HG03108 (cell line): Measurements from ENCODE around the gene PGGHG.

ENCODE experiments used
- ATAC-seq: cut with Tn5 transposase; IDR thresholded peaks from one replicate; pipeline ENCODE4 v1.9.1; 2021; ENCODE audit warnings: moderate library complexity; ENCODE audit not compliant: unreplicated experiment

PGGHG gene

GRCh38 chr11:288478-289397 lies at the start of gene PGGHG:
TSS of gene PGGHG (plus strand) at chr11:289126. CDS start at chr11:289817, 691 bp downstream.
- ATAC-seq: peak; percentile 56

- ATAC-seq: no peak
Measured at GRCh38 chr11:240315-240714, 48.6 kb upstream of the PGGHG start.

- no peak for ATAC-seq
Measured at GRCh38 chr11:241634-242033, 47.3 kb upstream of the PGGHG start.

- ATAC-seq: no peak
Measured at GRCh38 chr11:244376-244775, 44.5 kb upstream of the PGGHG start.

- ATAC-seq: no peak
Measured at GRCh38 chr11:249062-249461, 39.9 kb upstream of the PGGHG start.

- no peak for ATAC-seq
Measured at GRCh38 chr11:250274-250673, 38.7 kb upstream of the PGGHG start.

- ATAC-seq: peak; percentile 50
Measured at GRCh38 chr11:250740-251299, 38.1 kb upstream of the PGGHG start.

GRCh38 chr11:251550-251949 lies 37.4 kb upstream of the PGGHG start:
- ATAC-seq: no peak

- no peak for ATAC-seq
Measured at GRCh38 chr11:252666-253065, 36.3 kb upstream of the PGGHG start.

- no peak for ATAC-seq
Measured at GRCh38 chr11:253160-253885, 35.6 kb upstream of the PGGHG start.

- no peak for ATAC-seq
Measured at GRCh38 chr11:253886-254270, 35.0 kb upstream of the PGGHG start.

GRCh38 chr11:255176-255575 lies 33.8 kb upstream of the PGGHG start:
- ATAC-seq: no peak

GRCh38 chr11:255816-256215 lies 33.1 kb upstream of the PGGHG start:
- ATAC-seq: no peak

- ATAC-seq: no peak
Measured at GRCh38 chr11:256952-257737, 31.8 kb upstream of the PGGHG start.

- ATAC-seq: no peak
Measured at GRCh38 chr11:257766-258493, 31.0 kb upstream of the PGGHG start.

GRCh38 chr11:259413-259812 lies 29.5 kb upstream of the PGGHG start:
- ATAC-seq: no peak

GRCh38 chr11:261624-262023 lies 27.3 kb upstream of the PGGHG start:
- ATAC-seq: no peak

- ATAC-seq: no peak
Measured at GRCh38 chr11:266676-267439, 22.1 kb upstream of the PGGHG start.

GRCh38 chr11:267491-267994 lies 21.4 kb upstream of the PGGHG start:
- no peak for ATAC-seq
